ENCODE results near the gene CEBPB. TPM values are rescaled to one million over a fixed set of nuclear protein-coding genes. Genes with fewer than 3 reads are reported as not detected.
A peak's percentile ranks its signal among the peaks of the same experiment; 100 is the strongest.

CEBPB gene
- polyA plus RNA-seq, 1 donor (not counting 4 experiments of a cell fraction or from before 2014, with no cell fraction given) = 15.8 TPM

GRCh38 chr20:50191544-50192363 is 1.1 kb downstream of the CEBPB start:
- H3K9ac ChIP-seq (ENCODE audit: control insufficient read depth, extremely low read depth, insufficient read depth, low read length) = peak overlapping the region; percentile 98
- peak overlapping the region; percentile 90 for H3K27ac ChIP-seq (ENCODE audit: control insufficient read depth, insufficient read depth, low read length)
- peaks cover 27% of the 10 kb centered on the region for H3K79me2 ChIP-seq (ENCODE audit: control insufficient read depth, insufficient read depth, low read length)
- H3K9me3 ChIP-seq (ENCODE audit: control insufficient read depth, low read depth, low read length) = no peaks in the 10 kb centered on the region
- peaks cover 2 to 18% of the 10 kb centered on the region in 2 experiments for H3K36me3 ChIP-seq (ENCODE audit: control insufficient read depth in 2 of 2, extremely low read depth in 1 of 2, insufficient read depth in 2 of 2, low read length in 2 of 2)
- H3K4me3 ChIP-seq (ENCODE audit: control insufficient read depth in 2 of 3, extremely low read depth in 1 of 3, insufficient read depth in 2 of 3, low read depth in 1 of 3, low read length in 3 of 3) = peak overlapping the region; percentile 78 to 94 (median 90)
- dilution Hi-C loops (cut with MboI; ENCODE audit: extremely low pct_ligation_motif_present, low sequenced_read_pairs) = no loop called here
- H2AFZ ChIP-seq (ENCODE audit: control insufficient read depth, low read length) = no peak overlapping the region
- no peak for FAIRE-seq
- peak overlapping the region; percentile 22 for H3K4me2 ChIP-seq (ENCODE audit: control insufficient read depth, extremely low read depth, insufficient read depth, low read depth, low read length)
- no peak for TF ChIP-seq EZH2 (IDR thresholded peaks at IDR 0.05; ENCODE audit: low read length)
- no peak for TF ChIP-seq CTCF (optimal IDR thresholded peaks at IDR 0.05 in 1 of 3, IDR thresholded peaks at IDR 0.05 in 1 of 3, conservative IDR thresholded peaks at IDR 0.05 in 1 of 3; ENCODE audit: extremely low read depth in 1 of 3, insufficient read depth in 2 of 3, low read length in 3 of 3)
- H4K20me1 ChIP-seq (ENCODE audit: control insufficient read depth, extremely low read depth, insufficient read depth, low read length) = peaks cover 26% of the 10 kb centered on the region
- H3K27me3 ChIP-seq (ENCODE audit: control insufficient read depth, extremely low read depth, insufficient read depth, low read length) = no peaks in the 10 kb centered on the region
- H3K4me1 ChIP-seq (ENCODE audit: control insufficient read depth, extremely low read depth, insufficient read depth, low read length) = peaks cover 18% of the 10 kb centered on the region
- no peaks in the 10 kb centered on the region for H3K9me1 ChIP-seq (ENCODE audit: control insufficient read depth, extremely low read depth, insufficient read depth, low read length)
- DNase-seq (ENCODE audit: low read depth, low spot score) = no peak

DNA sequence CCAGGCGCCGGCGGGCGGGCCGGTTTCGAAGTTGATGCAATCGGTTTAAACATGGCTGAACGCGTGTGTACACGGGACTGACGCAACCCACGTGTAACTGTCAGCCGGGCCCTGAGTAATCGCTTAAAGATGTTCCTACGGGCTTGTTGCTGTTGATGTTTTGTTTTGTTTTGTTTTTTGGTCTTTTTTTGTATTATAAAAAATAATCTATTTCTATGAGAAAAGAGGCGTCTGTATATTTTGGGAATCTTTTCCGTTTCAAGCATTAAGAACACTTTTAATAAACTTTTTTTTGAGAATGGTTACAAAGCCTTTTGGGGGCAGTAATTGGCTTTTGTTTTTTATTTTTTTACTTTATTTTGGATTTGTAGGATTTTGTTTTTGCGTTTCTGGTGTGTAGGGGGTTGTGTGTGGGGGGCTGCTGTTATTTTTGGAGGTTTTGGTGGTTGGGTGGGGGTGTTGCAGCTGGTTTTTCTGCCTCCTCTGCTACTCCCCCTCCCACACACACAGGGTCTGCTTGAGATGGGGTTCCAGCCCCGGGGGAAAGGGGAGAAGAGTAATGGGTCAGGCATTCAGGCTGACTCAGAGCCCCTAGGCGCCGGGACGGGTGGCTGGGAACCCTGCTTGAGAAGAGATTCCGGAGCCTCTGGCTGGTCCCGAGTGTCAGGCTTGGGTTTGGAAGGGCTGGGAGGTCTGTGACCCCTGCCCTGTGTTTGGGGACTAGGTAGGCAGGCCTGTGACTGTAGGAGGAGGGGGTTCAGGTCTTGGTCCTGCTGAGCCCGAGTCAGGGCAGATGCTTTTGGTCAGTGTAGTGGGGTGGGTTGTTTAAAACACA is 2.0 kb downstream of the CEBPB start:
- no peak for TF ChIP-seq CTCF (optimal IDR thresholded peaks at IDR 0.05 in 1 of 3, IDR thresholded peaks at IDR 0.05 in 1 of 3, conservative IDR thresholded peaks at IDR 0.05 in 1 of 3; ENCODE audit: extremely low read depth in 1 of 3, insufficient read depth in 2 of 3, low read length in 3 of 3)
- no peak for TF ChIP-seq EZH2 (IDR thresholded peaks at IDR 0.05; ENCODE audit: low read length)
- no peak for FAIRE-seq
- no peaks in the 10 kb centered on the region for H3K9me1 ChIP-seq (ENCODE audit: control insufficient read depth, extremely low read depth, insufficient read depth, low read length)
- peak overlapping the region; percentile 98 for H3K4me2 ChIP-seq (ENCODE audit: control insufficient read depth, extremely low read depth, insufficient read depth, low read depth, low read length)
- H3K9ac ChIP-seq (ENCODE audit: control insufficient read depth, extremely low read depth, insufficient read depth, low read length) = peak overlapping the region; percentile 98
- H3K9me3 ChIP-seq (ENCODE audit: control insufficient read depth, low read depth, low read length) = no peaks in the 10 kb centered on the region
- peaks cover 27% of the 10 kb centered on the region for H3K79me2 ChIP-seq (ENCODE audit: control insufficient read depth, insufficient read depth, low read length)
- H3K27ac ChIP-seq (ENCODE audit: control insufficient read depth, insufficient read depth, low read length) = peak overlapping the region; percentile 90
- H4K20me1 ChIP-seq (ENCODE audit: control insufficient read depth, extremely low read depth, insufficient read depth, low read length) = peaks cover 26% of the 10 kb centered on the region
- peaks cover 14% of the 10 kb centered on the region for H3K4me1 ChIP-seq (ENCODE audit: control insufficient read depth, extremely low read depth, insufficient read depth, low read length)
- DNase-seq (ENCODE audit: low read depth, low spot score) = no peak
- H2AFZ ChIP-seq (ENCODE audit: control insufficient read depth, low read length) = no peak overlapping the region
- dilution Hi-C loops (cut with MboI; ENCODE audit: extremely low pct_ligation_motif_present, low sequenced_read_pairs) = no loop called here
- peak overlapping the region; percentile 78 to 94 (median 90) for H3K4me3 ChIP-seq (ENCODE audit: control insufficient read depth in 2 of 3, extremely low read depth in 1 of 3, insufficient read depth in 2 of 3, low read depth in 1 of 3, low read length in 3 of 3)
- H3K36me3 ChIP-seq (ENCODE audit: control insufficient read depth in 2 of 2, extremely low read depth in 1 of 2, insufficient read depth in 2 of 2, low read length in 2 of 2) = peaks cover 2 to 18% of the 10 kb centered on the region in 2 experiments
- H3K27me3 ChIP-seq (ENCODE audit: control insufficient read depth, extremely low read depth, insufficient read depth, low read length) = no peaks in the 10 kb centered on the region
